GM18867 (cell line): ENCODE results near the gene PPP3R1.
"Not testable (repeated sequence)": the region's sequence is repeated elsewhere in the genome, so short reads cannot be mapped to it uniquely, and the experiment has no call there.

Experiments
- ATAC-seq: cut with Tn5 transposase; IDR thresholded peaks from one replicate; pipeline ENCODE4 v1.9.1; 2021; ENCODE audit warnings: mild to moderate bottlenecking, moderate library complexity; ENCODE audit not compliant: unreplicated experiment

The PPP3R1 gene

GRCh38 chr2:68190991-68191731, 61.2 kb downstream of the PPP3R1 start:
- no peak for ATAC-seq

GRCh38 chr2:68189991-68190784, 62.1 kb downstream of the PPP3R1 start:
- no peak for ATAC-seq

GRCh38 chr2:68188831-68189230, 63.5 kb downstream of the PPP3R1 start:
- no peak for ATAC-seq

- ATAC-seq = no peak
These were observed 65.0 kb downstream of the PPP3R1 start for GRCh38 chr2:68187329-68187728.

- peak; percentile 51 for ATAC-seq
These were observed 66.7 kb downstream of the PPP3R1 start for GRCh38 chr2:68185541-68186164.

- ATAC-seq = no peak
These were observed 69.4 kb downstream of the PPP3R1 start for GRCh38 chr2:68182902-68183301.

- ATAC-seq = no peak
These were observed 73.2 kb downstream of the PPP3R1 start for GRCh38 chr2:68178954-68179627.

GRCh38 chr2:68178432-68178831, 73.9 kb downstream of the PPP3R1 start:
- no peak for ATAC-seq

GRCh38 chr2:68177541-68177940, 74.8 kb downstream of the PPP3R1 start:
- ATAC-seq = no peak

GRCh38 chr2:68176657-68177056, 75.7 kb downstream of the PPP3R1 start:
- ATAC-seq = no peak

- ATAC-seq = not testable (repeated sequence)
These were observed 77.1 kb downstream of the PPP3R1 start for GRCh38 chr2:68175210-68175609.

GRCh38 chr2:68172990-68173700, 79.2 kb downstream of the PPP3R1 start:
- ATAC-seq = no peak

GRCh38 chr2:68172521-68172920, 79.8 kb downstream of the PPP3R1 start:
- ATAC-seq = no peak

GRCh38 chr2:68171684-68172083, 80.6 kb downstream of the PPP3R1 start:
- no peak for ATAC-seq

GRCh38 chr2:68171146-68171545, 81.2 kb downstream of the PPP3R1 start:
- ATAC-seq = no peak

GRCh38 chr2:68169308-68169707, 83.0 kb downstream of the PPP3R1 start:
- no peak for ATAC-seq

GRCh38 chr2:68167186-68167585, 85.1 kb downstream of the PPP3R1 start:
- no peak for ATAC-seq

- no peak for ATAC-seq
These were observed 88.7 kb downstream of the PPP3R1 start for GRCh38 chr2:68163641-68164040.

GRCh38 chr2:68158134-68158447, 94.2 kb downstream of the PPP3R1 start:
- ATAC-seq = no peak

- peak; percentile 90 for ATAC-seq
These were observed 94.8 kb downstream of the PPP3R1 start, which contains the start of gene PNO1 for GRCh38 chr2:68157402-68158133. PNO1 (plus strand) TSS chr2:68157888; CDS start chr2:68157935, 47 bp downstream.
